Fibroblast of lung (primary cell): ENCODE results near the gene THAP4. TPM values are rescaled to one million over a fixed set of nuclear protein-coding genes. Genes with fewer than 3 reads are reported as not detected.
"Not testable (repeated sequence)": the region's sequence is repeated elsewhere in the genome, so short reads cannot be mapped to it uniquely, and the experiment has no call there.

Experiments used
- DNase-seq, 2 donors: peaks; one replicate each; pipeline versions ENCODE4 v3.0.0 to v3.0.0-alpha.2; 2010; ENCODE audit warnings: low read depth in 2 of 2
- H2AFZ ChIP-seq: 2 replicates; pipeline ENCODE4 v1.5.1; 2012; ENCODE audit warnings: low read length, control low read depth, inconsistent platforms
- H3K27ac ChIP-seq: 2 replicates; pipeline ENCODE4 v1.5.1; 2011; ENCODE audit warnings: low read length, control low read depth; ENCODE audit not compliant: insufficient read depth
- H3K27me3 ChIP-seq: 2 replicates; pipeline ENCODE4 v1.5.1; 2011; ENCODE audit warnings: mild to moderate bottlenecking, low read length; ENCODE audit not compliant: control insufficient read depth, insufficient read depth
- H3K36me3 ChIP-seq: 2 replicates; pipeline ENCODE4 v1.5.1; 2011; ENCODE audit warnings: low read length; ENCODE audit not compliant: control insufficient read depth, insufficient read depth
- H3K4me1 ChIP-seq: 2 replicates; pipeline ENCODE4 v1.5.1; 2011; ENCODE audit warnings: low read length; ENCODE audit not compliant: control insufficient read depth, insufficient read depth; ENCODE audit errors: extremely low read depth
- H3K4me2 ChIP-seq: 2 replicates; pipeline ENCODE4 v1.5.1; 2011; ENCODE audit warnings: low read length, control low read depth; ENCODE audit not compliant: insufficient read depth; ENCODE audit errors: extremely low read depth
- H3K4me3 ChIP-seq, 4 experiments: fragments of 200-600 bp in 1 of 4; sonication (generic) in 1 of 4; replicated peaks in 1 of 4; 2 replicates each; pipeline ENCODE4 v1.5.1; 2011 to 2016; ENCODE audit warnings: low read length in 4 of 4, low read depth in 3 of 4, mild to moderate bottlenecking in 3 of 4, control low read depth in 2 of 4, inconsistent platforms in 1 of 4, mixed read lengths in 1 of 4; ENCODE audit not compliant: insufficient read depth in 1 of 4; ENCODE audit errors: control extremely low read depth in 1 of 4
- H3K79me2 ChIP-seq: 2 replicates; pipeline ENCODE4 v1.5.1; 2012; ENCODE audit warnings: mild to moderate bottlenecking, low read length, inconsistent platforms; ENCODE audit not compliant: control insufficient read depth, insufficient read depth
- H3K9ac ChIP-seq: 2 replicates; pipeline ENCODE4 v1.5.1; 2011; ENCODE audit warnings: mild to moderate bottlenecking, low read length, control low read depth; ENCODE audit not compliant: insufficient read depth
- H3K9me3 ChIP-seq: 2 replicates; pipeline ENCODE4 v1.5.1; 2012; ENCODE audit warnings: low read depth, low read length; ENCODE audit not compliant: control insufficient read depth, insufficient read depth
- H4K20me1 ChIP-seq: 2 replicates; pipeline ENCODE4 v1.5.1; 2011; ENCODE audit warnings: low read length; ENCODE audit not compliant: control insufficient read depth, insufficient read depth; ENCODE audit errors: extremely low read depth
- EZH2 ChIP-seq: IDR thresholded peaks from 2 replicates; pipeline ENCODE4 v1.5.1; 2012; ENCODE audit warnings: low read length, control low read depth, mild to moderate bottlenecking; ENCODE audit errors: missing control alignments
- polyA plus RNA-seq, 2 donors: library from polyadenylated mRNA; depleted of rRNA in 1 of 2; stranded (reverse) in 1 of 2; unstranded in 1 of 2; fragments of >200 nt; gene quantifications; 2 replicates each; pipeline ENCODE4 v1.2.1, GENCODE V29; 2011 to 2012; ENCODE audit warnings: missing spikeins in 1 of 2
- total RNA-seq: library from RNA; depleted of rRNA; stranded (reverse); fragments of >200 nt; gene quantifications from 2 replicates; pipeline ENCODE4 v1.2.1, GENCODE V29; 2014
- TF ChIP-seq, protein P1 (sequence below), 2 donors: IDR thresholded peaks in 1 of 2; conservative IDR thresholded peaks in 1 of 2; 1 replicate in 1 of 2; 2 replicates in 1 of 2; pipeline ENCODE4 v1.5.1; 2011 to 2012; ENCODE audit warnings: low read length in 2 of 2, control low read depth in 1 of 2, inconsistent platforms in 1 of 2, low read depth in 1 of 2, mild to moderate bottlenecking in 1 of 2

Gene THAP4
- total and polyA plus RNA-seq, 2 donors (not counting 1 experiment from before 2014, with no cell fraction given), result 19.3 to 47.7 TPM

DNA sequence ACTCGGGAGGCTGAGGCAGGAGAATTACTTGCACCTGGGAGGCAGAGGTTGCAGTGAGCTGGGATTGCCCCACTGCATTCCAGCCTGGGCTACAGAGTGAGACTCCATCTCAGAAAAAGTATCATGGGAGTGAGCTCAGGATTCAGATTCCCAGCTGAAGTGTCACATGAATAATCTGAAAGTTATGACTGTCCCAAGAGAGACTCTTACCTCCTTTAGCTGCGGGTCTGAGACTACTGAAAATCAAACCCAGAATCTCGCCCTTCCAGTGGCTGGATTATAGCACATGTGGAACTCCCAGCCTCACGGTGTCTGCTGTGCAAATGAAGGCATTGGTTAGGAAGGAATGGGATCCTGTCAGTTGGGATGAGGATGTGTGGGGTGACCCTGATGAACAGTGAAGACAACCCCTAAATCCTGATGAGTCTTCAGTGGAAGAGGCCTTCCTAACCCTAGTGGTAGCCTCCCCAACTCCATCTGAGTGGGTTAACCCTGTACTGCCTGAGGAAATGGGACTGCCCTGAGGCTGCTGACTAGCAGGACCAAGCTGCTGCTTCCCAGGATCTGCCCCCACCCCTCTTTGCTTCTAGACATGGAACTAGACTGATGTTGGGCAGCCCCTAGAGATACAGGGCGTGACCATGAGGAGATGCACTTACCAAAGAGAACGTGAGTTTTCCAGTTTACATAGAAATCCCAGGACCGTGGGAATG, 61.9 kb downstream of the THAP4 start:
- no peaks in the 10 kb centered on the region for H4K20me1 ChIP-seq

DNA sequence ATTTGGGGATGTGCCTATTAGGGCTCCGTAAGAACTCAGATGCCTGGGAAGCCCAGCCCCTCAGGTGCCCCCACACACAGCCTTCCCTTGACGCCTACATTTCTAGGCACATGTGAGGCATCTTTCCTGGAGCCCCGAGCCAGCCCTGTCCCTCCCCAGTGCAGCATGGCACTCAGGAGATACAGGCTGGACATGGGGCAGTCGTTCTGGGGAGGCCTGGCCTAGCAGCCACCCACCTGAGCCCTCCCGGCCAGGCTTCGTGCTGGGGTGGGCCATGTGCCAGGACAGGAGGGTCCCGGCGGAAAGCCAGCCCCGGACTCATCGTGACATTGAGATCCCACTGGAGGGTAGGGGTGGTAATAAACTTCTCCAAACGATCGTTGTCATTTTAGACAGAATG, 63.2 kb downstream of the THAP4 start:
- Histone ChIP-seq H3K4me1 (no peaks in the 10 kb centered on the region), H3K9ac (no peak overlapping the region), H2AFZ (no peak overlapping the region), H3K36me3 (peaks cover 11% of the 10 kb centered on the region), H4K20me1 (no peaks in the 10 kb centered on the region), H3K27ac (no peak overlapping the region), H3K9me3 (no peaks in the 10 kb centered on the region), H3K79me2 (no peaks in the 10 kb centered on the region), H3K4me2 (no peak overlapping the region), H3K4me3 (no peak overlapping the region), H3K27me3 (no peaks in the 10 kb centered on the region)
- TF ChIP-seq EZH2, result no peak
- TF ChIP-seq, protein P1, sequence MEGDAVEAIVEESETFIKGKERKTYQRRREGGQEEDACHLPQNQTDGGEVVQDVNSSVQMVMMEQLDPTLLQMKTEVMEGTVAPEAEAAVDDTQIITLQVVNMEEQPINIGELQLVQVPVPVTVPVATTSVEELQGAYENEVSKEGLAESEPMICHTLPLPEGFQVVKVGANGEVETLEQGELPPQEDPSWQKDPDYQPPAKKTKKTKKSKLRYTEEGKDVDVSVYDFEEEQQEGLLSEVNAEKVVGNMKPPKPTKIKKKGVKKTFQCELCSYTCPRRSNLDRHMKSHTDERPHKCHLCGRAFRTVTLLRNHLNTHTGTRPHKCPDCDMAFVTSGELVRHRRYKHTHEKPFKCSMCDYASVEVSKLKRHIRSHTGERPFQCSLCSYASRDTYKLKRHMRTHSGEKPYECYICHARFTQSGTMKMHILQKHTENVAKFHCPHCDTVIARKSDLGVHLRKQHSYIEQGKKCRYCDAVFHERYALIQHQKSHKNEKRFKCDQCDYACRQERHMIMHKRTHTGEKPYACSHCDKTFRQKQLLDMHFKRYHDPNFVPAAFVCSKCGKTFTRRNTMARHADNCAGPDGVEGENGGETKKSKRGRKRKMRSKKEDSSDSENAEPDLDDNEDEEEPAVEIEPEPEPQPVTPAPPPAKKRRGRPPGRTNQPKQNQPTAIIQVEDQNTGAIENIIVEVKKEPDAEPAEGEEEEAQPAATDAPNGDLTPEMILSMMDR (conservative IDR thresholded peaks at IDR 0.05 in 1 of 2, IDR thresholded peaks at IDR 0.05 in 1 of 2; ENCODE audit: low read depth in 1 of 2, low read length in 2 of 2), result no peak
- DNase-seq, result no peak

More for the DNA sequence above, 61.9 kb downstream of the THAP4 start:
- Histone ChIP-seq H3K79me2 (no peaks in the 10 kb centered on the region), H3K9ac (no peak overlapping the region), H3K36me3 (peaks cover 11% of the 10 kb centered on the region), H3K27me3 (no peaks in the 10 kb centered on the region), H3K9me3 (no peaks in the 10 kb centered on the region), H3K4me1 (no peaks in the 10 kb centered on the region), H3K27ac (no peak overlapping the region), H3K4me3 (no peak overlapping the region), H3K4me2 (no peak overlapping the region), H2AFZ (no peak overlapping the region)
- DNase-seq, result no peak
- TF ChIP-seq EZH2, result no peak
- TF ChIP-seq, protein P1 (conservative IDR thresholded peaks at IDR 0.05 in 1 of 2, IDR thresholded peaks at IDR 0.05 in 1 of 2; ENCODE audit: low read depth in 1 of 2, low read length in 2 of 2), result no peak

DNA sequence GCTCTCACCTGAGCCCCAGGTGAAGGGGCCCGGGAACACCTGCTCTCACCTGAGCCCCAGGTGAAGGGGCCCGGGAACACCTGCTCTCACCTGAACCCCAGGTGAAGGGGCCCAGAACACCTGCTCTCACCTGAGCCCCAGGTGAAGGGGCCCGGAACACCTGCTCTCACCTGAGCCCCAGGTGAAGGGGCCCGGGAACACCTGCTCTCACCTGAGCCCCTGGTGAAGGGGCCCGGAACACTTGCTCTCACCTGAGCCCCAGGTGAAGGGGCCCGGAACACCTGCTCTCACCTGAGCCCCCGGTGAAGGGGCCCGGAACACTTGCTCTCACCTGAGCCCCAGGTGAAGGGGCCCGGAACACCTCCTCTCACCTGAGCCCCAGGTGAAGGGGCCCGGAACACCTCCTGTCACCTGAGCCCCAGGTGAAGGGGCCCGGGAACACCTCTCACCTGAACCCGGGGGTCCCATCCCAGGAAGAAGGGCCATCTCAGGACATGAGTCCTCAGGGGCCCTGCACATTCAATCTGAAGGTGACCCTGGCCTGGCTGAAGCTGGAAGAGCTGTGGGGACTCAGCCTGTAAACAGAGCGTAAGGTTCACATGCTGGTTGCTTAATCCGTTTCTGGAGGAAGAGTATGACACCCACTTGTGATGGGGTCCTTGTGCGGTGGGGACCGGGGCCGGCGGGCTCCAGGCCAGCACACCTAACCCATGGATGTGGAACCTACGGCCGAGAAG, 63.9 kb downstream of the THAP4 start:
- not testable (repeated sequence) for H3K79me2 ChIP-seq, H3K4me1 ChIP-seq, H3K9me3 ChIP-seq, DNase-seq, H3K9ac ChIP-seq, H3K27me3 ChIP-seq, H2AFZ ChIP-seq, H4K20me1 ChIP-seq, H3K4me2 ChIP-seq, H3K4me3 ChIP-seq, H3K27ac ChIP-seq
- H3K36me3 ChIP-seq, result peaks cover 11% of the 10 kb centered on the region
